SH-SY5Y (cell line): ENCODE data around the gene EPG5.

Experiments
- GATA2 ChIP-seq: IDR thresholded peaks from 2 replicates; pipeline ENCODE4 v1.6.1; 2011; ENCODE audit warnings: mild to moderate bottlenecking, low read depth, low read length
- GATA3 ChIP-seq: IDR thresholded peaks from 2 replicates; pipeline ENCODE4 v1.6.1; 2011; ENCODE audit warnings: low read depth, mild to moderate bottlenecking, low read length, moderate library complexity

GRCh38 chr18:46010050-46010449 is 42.9 kb upstream of the EPG5 start:
- no peak for TF ChIP-seq GATA2
- TF ChIP-seq GATA3 = no peak
